Eye (tissue), 1 donor: Measurements from ENCODE around the gene KCNQ1.

Experiments used
- DNase-seq: peaks from one replicate; pipeline ENCODE4 v3.0.0-alpha.2; 2015

KCNQ1 gene

DNA sequence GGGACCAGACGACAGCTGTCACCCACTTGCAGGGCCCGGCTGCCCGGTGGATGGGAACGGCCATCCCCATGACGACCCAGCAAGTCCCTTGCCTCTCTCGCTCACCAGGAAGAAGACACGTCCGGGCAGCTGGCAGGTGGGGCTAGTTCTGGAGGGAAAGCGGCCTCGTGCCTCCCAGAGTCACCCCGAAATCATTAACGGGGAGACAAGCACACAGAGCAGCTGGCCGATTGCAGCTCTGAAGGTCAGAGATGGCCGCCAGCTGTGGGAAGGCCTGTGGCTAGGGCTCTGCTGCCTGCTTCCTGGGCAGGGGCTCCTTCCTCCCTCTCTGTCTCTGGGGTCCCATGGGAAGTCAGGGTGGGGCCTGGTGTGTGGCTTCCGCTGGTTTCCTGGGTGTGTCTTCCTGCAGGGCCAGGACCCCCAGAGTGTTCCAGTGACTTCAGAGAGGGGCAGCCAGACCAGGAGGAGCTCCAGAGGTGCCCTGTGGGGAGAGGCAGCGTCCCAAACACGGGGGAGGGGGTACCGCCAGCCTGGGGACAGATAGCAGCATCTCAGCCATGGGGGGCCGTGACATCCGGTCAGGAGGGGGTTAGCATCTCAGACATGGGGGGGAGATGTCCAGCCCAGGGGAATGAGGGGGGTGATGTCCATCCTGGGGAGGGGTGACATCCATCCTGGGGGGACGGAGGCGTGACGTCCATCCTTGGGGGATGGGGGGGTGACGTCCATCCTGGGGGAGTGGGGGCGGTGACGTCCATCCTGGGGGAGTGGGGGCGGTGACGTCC lies 114.9 kb downstream of the KCNQ1 start:
- no peak for DNase-seq

DNA sequence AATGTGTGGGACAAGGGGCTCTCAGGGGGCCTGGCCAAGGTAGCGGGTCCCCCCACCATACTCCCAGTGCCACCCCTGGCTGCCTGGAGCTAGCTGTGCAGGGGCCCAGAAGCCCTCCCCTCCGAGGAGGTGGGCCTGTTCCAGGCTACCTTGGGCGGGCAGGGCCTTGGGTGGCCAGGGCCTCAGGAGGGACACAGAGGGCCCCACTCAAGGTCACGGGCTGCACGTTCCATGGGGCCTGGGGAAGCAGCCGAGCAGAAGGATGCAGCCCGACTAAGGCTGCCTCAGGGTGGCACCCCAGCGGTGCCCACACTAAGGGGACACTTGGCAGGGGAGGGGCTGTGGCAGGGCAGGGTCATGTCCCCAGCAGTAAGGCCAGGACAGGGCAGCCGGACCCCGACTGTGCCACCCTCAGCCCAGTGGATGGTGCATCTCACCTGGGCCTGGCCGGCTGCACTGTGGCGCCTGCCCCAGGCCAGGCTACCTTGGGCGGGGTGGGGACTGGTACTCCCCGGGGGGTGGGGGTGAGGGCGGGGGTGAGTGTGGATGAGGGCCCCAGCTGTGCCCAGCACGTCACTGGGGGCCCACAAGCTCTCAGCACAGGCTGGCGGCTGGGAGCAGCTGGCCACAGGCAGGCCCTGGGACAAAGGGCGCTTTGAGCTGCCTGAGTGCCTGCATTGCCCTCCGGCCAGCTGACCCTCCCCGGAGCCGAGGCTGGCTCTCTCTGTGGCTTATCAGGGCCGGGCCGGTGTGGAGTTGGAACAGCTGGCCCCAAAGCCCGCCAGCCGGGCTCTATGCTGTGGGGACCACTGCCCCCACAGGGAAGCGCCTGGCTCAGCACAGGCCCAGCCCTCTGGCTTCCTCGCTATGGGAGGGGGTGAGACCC lies 117.1 kb downstream of the KCNQ1 start:
- peak; percentile 65 for DNase-seq

DNA sequence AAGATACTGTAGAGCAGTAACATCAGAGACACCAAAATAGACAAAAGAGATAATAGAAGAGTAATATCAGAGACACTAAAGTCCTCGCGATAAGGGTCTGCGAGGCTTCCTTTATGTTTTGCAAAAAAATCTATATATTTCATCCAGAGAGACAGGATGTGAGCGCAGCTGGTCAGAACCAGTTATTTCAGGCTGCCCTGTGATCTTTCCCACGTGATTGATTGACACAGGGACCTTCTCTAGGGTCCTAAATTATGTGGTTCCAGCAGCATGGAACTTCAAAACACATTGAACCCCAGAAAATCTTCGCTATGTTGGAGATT lies 118.0 kb downstream of the KCNQ1 start:
- DNase-seq, result no peak

DNA sequence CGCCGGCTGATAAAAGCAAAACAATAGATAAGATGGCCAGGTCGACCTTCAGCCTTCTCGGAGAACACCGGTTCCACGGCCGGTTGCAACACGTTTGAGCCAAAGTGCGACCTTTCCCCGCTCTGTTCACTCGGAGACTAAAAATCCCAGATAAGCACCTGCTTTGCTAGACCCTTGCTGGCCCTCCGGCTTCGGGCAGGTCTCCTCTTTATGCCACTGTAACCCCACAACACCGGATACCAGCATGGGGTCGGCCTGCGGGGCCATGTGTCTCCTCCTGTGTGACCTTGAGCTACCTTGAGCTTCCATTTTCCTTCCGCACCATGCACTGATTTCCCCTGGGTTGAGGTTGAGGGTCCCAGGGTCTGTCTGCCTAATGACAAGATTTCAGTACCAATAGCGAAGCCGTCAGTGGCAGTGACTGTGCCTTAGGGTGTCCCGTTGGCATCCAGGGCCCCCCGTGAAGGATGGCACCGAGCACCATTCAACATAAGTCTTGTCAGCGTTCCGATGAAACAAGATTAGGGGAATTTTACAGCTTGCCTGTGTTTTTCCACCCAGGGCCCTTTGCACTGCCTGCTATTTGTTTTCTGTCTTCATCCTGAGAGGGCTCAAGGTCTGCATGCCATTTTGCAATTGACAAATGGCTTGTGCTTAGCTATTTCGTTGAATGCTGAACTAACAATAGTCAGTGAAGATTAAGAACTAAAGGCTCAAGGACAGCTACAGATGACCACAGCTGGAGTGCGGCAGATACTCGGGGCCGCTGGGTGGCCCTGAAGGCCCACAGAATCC lies 118.6 kb downstream of the KCNQ1 start:
- no peak for DNase-seq

DNA sequence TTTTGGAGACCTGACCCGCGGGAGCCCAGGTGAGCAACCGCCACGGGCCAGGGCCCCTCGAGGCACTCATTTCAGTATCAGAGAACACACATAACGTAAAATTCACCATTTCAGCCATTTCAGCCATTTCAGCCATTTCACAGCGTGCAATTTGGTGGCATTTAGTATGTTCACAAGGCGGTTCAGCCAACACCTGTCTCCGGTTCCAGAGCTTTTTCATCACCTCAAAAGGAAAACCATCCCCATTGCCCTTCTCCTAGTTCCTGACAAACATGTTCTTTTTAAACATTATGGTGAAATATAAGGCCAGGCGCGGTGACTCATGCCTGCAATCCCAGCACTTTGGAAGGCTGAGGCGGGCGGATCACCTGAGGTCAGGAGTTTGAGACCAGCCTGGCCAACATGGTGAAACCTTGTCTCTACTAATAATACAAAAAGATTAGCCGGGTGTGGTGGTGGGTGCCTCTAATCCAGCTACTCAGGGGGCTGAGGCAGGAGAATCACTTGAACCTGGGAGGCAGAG lies 119.3 kb downstream of the KCNQ1 start:
- no peak for DNase-seq

DNA sequence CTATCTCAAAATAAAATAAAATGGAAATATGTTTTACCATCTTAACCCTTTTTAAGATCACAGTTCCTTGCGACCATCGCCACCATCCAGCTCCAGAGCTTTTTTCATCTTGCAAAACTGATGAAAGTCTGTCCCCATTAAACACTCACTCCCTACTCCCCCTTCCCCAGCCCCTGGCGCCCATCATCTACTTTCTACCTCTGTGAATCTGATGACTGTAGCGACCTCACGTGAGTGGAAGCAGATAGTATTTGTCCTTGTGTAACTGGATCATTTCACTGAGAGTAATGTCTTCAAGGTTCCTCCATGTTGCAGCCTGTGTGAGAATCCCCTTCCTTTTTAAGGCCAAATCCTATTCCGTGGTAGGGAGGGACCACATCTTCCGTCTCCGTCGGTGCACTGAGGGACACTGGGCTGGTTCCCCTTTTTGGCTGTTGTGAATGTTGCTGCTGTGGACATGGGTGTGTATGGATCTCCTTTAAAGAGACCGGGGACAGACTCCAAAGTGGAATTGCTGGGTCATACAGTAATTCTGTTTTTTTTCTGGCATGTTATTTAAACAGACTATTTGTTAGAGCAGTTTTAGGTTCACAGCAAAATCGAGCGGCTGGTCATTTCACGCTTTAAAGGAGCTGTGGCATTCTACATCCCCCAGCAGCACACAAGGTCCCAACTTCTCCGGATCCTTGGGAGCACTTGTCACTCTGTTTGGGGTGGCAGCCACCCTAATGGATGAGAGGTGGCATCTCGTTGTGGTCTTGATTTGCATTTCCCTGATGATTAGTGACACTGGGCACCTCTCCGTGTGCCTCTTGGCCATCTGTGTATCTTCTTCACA lies 120.0 kb downstream of the KCNQ1 start:
- no peak for DNase-seq

DNA sequence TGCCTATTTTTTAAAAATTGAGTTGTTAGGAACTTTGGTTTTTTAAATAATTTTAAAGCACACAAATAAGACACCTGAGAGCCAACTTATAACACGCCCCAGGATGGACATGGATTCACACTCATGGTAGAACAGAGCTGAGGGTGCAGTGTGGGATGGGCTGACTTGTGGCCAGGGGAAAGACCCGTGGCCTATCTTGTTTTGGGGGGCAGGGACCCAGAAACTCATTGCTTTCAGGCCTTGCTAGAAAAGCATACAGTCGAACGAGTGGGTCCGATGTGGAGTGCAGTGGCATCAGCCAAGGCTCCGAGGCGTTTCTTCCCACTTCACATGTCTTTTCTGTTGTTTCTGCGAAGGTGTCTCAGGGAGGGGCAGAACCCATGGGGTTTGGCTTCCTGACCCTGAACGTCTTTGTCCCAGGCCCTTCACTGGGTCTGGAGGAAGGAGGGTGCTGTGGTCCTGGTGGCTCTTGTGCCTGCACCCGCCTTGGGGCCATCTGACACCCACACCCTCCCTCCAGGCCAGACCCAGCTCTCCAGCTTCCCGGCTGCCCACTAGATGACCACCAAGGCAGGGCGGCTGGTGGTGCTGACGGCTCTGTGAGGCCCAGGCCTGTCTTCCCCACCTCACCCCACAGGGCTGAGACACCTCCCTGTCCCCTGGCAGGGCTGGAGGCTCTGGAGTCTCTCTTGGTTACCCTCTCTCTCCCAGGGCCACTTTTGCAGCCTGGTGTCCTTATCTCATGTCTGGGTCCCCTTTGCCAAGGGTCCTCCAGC lies 120.8 kb downstream of the KCNQ1 start:
- no peak for DNase-seq

DNA sequence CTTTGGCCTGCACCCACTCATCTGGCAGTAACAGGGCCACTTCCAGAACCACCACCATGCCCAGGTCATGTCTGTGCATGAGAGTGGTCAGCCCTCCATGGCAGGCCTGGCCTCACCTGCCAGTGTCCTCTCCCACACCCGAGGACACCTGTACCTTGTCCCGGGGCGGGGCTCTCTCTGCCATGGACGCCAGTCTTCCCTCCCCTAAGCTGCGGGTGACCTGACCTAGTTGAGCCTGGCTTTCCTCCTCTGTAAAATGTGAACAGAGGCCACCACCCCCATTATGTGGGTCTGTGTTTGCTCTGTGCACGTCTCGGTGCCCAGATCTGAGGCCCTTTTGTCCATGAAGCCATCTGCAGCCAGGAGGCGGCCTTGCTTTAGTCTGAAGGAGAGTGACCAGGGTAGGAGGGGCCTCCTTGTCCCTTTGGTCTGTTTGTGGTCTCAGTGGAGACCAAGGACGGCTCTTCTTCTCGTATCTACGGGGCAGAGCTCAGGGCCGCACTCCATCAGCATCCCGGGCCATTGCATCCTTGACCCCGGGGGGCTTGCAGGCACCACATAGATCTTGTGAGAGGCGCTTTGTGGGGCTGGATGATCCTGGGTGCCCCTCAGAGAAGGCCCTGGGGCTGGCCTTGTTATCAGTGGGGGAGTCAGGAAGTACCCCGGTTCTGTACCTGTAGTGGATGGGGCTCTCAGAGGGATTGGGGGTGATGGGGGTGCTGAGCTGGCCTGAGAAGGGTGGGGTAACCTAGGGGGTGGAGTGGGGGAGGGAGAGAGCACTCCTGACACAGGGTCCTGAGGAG lies 121.6 kb downstream of the KCNQ1 start:
- no peak for DNase-seq

DNA sequence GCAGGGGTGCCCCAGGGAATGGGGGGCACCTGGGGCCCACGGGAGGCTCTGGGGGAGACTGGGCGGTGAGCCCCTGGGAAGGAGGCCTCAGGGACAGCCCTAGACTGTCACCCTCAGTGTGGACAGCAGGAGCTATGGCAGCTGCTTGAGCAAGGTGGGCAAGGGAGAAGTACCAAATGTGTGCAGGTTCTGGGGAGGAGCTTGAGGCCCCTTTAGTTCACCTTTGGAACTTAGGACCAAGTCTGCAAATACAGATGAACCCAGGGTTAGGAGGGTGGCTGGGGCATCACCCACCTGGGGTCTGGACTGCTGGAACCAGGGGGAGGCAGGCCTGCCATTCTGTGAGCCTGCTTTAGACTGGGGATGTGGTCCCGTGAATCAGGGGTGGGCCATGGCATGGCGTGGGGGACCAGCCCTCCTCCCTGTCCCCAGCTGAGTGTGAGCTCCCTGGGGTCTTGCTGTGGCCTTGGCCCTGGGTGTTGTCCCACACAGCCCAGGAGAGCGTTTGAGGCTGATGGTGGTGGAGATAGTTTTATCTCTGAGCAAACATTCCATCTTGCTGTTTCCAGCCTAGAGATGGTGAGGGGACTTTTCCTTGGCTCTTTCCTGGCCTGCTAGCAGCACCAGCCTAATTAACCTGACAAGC lies 122.3 kb downstream of the KCNQ1 start:
- DNase-seq, result no peak

DNA sequence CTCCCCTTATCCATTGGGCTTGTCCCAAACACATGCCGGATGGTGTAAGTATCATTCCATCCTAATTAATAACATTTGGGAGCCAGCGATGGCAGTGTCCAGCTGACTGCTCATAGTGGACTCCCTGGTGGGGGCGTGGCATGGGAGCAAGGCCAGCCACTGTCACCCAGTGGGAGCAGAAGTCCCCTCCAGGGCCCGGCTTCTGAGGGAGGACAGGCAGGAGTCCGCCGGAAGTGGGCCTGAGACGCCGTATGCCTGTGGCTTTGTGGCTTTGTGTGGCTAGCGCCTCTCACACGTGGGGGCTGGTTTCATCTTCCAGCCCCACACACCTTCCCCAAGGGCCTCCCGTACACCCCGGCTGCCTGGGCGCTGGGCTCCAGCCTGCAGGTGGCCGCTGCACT lies 124.5 kb downstream of the KCNQ1 start:
- no peak for DNase-seq

DNA sequence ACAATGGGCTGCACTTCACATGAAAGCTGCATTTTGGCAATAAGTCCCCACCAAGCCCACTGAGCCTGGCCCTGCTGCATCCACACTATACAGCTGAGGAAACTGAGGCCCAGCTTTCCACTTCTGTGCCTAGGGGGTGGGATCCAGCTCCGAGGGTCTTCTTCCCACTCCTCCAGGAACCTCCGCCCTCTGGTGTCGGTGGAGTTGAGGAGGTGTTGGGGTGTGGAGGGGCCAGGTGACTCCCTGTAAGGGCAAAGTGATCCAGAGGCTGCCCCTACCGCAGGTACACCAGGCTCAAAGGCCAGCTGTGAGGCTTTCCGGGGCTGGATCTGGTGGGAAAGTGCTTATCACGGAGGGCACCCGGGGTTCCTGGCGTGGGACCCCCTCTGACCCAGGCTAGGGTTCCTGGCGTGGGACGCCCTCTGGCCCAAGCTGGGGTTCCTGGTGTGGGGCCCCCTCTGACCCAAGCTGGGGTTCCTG lies 125.0 kb downstream of the KCNQ1 start:
- DNase-seq, result no peak

DNA sequence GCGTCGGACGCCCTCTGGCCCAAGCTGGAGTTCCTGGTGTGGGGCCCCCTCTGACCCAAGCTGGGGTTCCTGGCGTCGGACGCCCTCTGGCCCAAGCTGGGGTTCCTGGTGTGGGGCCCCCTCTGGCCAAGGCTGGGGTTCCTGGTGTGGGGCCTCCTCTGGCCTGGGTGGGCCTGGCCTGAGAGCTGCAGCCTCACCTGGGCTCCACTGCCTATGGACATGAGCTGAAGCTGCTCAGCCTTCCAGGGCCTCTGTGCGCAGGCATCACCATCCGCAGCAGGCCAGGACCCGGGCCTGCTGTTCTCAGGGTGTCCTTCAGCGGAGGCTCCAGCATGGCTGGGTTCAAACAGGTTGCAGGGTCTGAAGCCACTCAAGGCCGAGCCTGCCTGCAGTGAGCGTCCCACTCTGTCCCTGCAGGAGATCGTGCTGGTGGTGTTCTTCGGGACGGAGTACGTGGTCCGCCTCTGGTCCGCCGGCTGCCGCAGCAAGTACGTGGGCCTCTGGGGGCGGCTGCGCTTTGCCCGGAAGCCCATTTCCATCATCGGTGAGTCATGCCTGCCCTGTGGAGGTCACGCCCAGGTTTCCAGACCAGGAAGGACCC lies 125.5 kb downstream of the KCNQ1 start:
- DNase-seq, result no peak

DNA sequence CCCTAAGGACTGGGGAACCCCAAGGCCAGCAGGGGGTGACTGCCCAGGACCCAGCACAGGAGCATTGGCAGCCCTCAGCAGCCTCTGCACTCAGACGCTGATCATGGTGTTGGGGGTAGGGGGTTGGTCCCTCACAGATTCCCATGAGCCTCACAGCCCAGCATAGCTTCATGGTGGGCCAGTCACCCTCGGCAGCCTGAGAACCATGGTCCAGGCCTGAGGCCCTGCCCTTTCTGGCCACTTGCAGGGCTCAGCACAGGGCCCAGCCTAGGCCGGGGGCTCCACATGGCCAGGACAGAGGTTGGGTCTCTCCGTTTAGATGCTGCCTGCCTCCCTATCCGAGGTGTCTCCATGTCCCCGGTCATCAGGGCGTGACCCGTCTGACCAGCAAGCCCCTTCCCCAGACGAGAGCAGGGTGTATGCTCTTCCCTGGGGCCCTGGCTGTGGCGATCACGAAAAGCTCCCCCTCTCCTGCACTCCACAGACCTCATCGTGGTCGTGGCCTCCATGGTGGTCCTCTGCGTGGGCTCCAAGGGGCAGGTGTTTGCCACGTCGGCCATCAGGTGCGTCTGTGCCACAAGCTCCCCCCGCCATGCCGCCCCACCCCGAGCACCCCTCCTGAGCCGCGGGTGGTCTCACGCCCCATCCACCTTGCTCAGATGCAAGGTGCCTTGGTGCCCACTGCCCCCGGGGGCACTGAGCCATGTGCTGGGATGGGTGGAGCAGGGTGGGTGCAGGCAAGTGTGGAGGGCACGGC lies 126.2 kb downstream of the KCNQ1 start:
- DNase-seq, result no peak

DNA sequence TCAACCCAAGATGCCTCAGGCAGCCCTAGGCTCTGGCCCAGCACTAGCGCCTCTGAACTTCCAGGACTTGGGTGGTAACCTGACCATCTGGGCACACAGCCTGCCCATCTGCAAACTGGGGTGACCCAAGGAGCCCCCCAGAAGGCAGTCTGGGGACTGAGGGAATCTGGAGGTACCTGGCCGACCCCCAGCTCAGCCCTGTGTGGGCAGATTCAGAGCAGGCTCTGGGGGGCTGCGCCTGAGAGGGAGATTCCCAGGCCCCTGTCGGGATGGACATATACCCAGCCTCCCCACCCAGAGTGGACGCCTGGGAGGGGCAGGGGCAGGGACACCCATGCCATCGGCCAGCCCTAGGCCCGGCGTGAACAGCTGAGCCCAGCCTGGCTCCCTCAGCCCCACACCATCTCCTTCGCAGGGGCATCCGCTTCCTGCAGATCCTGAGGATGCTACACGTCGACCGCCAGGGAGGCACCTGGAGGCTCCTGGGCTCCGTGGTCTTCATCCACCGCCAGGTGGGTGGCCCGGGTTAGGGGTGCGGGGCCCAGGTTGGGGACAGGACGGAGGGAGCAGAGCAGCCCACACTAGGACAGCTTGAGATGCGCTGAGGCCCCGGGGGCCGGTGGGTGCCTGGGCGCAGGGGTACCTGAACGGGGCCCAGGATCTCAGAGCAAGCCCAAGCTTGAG lies 126.9 kb downstream of the KCNQ1 start:
- DNase-seq, result no peak

DNA sequence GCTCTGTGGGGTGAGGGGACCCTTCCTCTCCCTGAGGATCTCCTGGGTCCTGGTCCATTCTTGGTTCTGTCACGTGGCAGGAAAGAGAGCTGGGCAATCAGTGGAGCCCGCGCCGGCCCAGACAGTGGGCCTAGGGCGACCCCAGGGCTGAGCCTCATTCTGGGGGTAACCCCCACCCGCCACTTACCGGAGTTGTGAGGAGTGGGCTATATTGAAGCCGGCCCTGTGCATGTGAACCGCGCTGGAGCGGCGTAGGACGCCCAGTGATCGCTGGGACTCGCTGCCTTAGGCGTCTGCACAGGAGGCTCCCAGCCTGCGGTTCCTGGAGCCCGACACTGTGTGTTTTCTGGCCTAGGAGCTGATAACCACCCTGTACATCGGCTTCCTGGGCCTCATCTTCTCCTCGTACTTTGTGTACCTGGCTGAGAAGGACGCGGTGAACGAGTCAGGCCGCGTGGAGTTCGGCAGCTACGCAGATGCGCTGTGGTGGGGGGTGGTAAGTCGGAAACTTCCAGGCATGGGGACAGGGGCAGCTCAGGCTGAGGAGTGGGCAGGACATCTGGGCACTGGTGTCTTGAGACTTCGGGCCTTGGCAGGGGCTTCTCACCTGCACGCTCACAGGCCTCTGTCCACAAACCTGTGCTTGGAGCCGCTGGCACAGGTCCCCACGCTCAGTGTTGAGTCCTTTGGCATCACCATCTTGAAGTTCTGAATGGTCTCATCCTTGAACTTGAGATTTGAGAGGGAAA lies 127.9 kb downstream of the KCNQ1 start:
- DNase-seq, result no peak

DNA sequence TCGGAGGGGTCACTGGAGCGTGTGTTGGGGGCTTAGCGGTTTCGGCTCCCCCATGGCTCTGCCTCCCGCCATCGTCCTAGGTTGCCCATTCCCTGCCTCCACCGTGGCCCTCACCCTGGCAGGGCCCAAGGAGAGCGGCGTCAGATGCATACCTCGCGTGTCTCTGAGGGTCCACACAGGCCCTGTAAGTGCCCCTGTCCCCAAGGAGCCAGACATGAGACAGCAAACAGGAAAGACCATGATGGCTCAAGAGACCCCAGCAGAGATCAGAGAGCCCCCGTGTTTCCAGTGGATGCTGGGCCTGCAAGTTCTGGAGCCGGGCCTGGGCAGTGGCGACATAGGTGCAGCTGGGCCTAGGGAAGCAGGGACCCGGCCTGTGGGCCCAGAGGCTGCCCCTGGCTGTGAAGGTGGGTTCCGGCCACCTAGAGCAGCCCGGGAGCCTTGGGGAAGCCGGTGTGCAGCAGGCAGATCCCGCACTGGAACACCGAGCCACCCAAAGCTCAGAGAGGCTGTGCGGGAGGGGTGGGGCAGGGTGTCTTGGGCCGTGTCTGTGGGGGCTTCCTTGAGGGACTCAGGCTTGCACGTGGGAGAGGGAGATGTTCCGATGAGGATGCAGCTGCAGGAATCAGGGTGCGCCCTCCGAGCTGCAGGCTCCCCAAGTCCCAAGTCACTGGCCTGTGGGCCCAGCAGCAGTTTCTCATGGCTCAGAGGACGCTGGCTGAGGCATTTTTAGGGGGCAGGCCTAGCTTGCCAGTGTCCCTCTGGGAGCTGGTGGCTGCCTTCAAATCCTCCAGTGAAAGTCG lies 128.6 kb downstream of the KCNQ1 start:
- no peak for DNase-seq
